IMR-90 (cell line): Measurements from ENCODE around the gene SNX7. TPM values are rescaled to one million over a fixed set of nuclear protein-coding genes. Genes with fewer than 3 reads are reported as not detected.

Source experiments
- ATAC-seq: fragments of 200-7000 bp; cut with Tn5 transposase; 2 replicates; pipeline ENCODE4 v1.9.1; 2020; ENCODE audit warnings: low read depth, mild to moderate bottlenecking, moderate library complexity
- BruUV-seq: library from RNA; stranded (reverse); fragments of 400-500 nt; replicated peaks from 2 replicates; lab custom pipeline; 2021; lab: Mats Ljungman, UMichigan
- CTCF ChIA-PET: fragments of 300-600 bp; formaldehyde crosslinking; extraction: SDS; loops from one replicate; lab custom pipeline; 2021; ENCODE audit warnings: antibody characterized with exemption; lab: Yijun Ruan, JAX
- POLR2A ChIA-PET: fragments of 300-600 bp; sonication (Branson Sonifier 250); formaldehyde crosslinking; loops from one replicate; lab custom pipeline; 2022; ENCODE audit warnings: antibody characterized with exemption; ENCODE audit not compliant: unreplicated experiment; lab: Charles Lee
- DNase-seq: peaks from one replicate; pipeline ENCODE4 v3.0.0; 2013
- H2AFZ ChIP-seq: replicated peaks from 2 replicates; pipeline ENCODE3; 2013; ENCODE audit warnings: low read length, mild to moderate bottlenecking; ENCODE audit not compliant: poor library complexity
- H2AK5ac ChIP-seq: 2 replicates; pipeline ENCODE4 v1.6.1; 2013; ENCODE audit warnings: low read depth, low read length, inconsistent platforms
- H2AK9ac ChIP-seq: replicated peaks from 2 replicates; pipeline ENCODE3; 2013; ENCODE audit warnings: mild to moderate bottlenecking, low read depth, low read length, moderate library complexity; ENCODE audit not compliant: poor library complexity
- H2BK120ac ChIP-seq: 2 replicates; pipeline ENCODE4 v1.6.1; 2013; ENCODE audit warnings: low read depth, low read length, inconsistent platforms
- H2BK15ac ChIP-seq: 3 replicates; pipeline ENCODE4 v1.6.1; 2013; ENCODE audit warnings: low read depth, low read length, inconsistent platforms
- H2BK20ac ChIP-seq: 2 replicates; pipeline ENCODE4 v1.6.1; 2013; ENCODE audit warnings: low read depth, mild to moderate bottlenecking, inconsistent platforms, low read length, moderate library complexity
- H2BK5ac ChIP-seq: 2 replicates; pipeline ENCODE4 v1.6.1; 2013; ENCODE audit warnings: mild to moderate bottlenecking, low read depth, low read length, inconsistent platforms; ENCODE audit not compliant: poor library complexity, severe bottlenecking
- H3K14ac ChIP-seq: replicated peaks from 2 replicates; pipeline ENCODE4 v1.6.1; 2013; ENCODE audit warnings: low read depth, low read length, inconsistent platforms
- H3K18ac ChIP-seq: 2 replicates; pipeline ENCODE4 v1.6.1; 2013; ENCODE audit warnings: low read depth, low read length, control low read depth
- H3K23ac ChIP-seq: 2 replicates; pipeline ENCODE4 v1.6.1; 2013; ENCODE audit warnings: low read depth, low read length, inconsistent platforms
- H3K27ac ChIP-seq: 2 replicates; pipeline ENCODE4 v1.5.1; 2013; ENCODE audit warnings: mild to moderate bottlenecking, control low read depth, low read length; ENCODE audit not compliant: insufficient read depth
- H3K27me3 ChIP-seq: 2 replicates; pipeline ENCODE4 v1.6.1; 2013; ENCODE audit warnings: low read length; ENCODE audit not compliant: control insufficient read depth, insufficient read depth
- H3K36me3 ChIP-seq: 2 replicates; pipeline ENCODE4 v1.6.1; 2013; ENCODE audit warnings: low read length, mixed read lengths; ENCODE audit not compliant: control insufficient read depth, insufficient read depth
- H3K4ac ChIP-seq: 2 replicates; pipeline ENCODE4 v1.6.1; 2013; ENCODE audit warnings: low read depth, low read length, inconsistent platforms
- H3K4me1 ChIP-seq: 2 replicates; pipeline ENCODE4 v1.6.1; 2013; ENCODE audit warnings: low read length, mixed read lengths; ENCODE audit not compliant: control insufficient read depth, insufficient read depth
- H3K4me2 ChIP-seq: 2 replicates; pipeline ENCODE4 v1.6.1; 2013; ENCODE audit warnings: low read depth, mild to moderate bottlenecking, control low read depth, low read length, moderate library complexity
- H3K4me3 ChIP-seq: 2 replicates; pipeline ENCODE4 v1.5.1; 2013; ENCODE audit warnings: low read depth, mild to moderate bottlenecking, control low read depth, low read length, moderate library complexity; ENCODE audit not compliant: insufficient read depth
- H3K56ac ChIP-seq: 2 replicates; pipeline ENCODE4 v1.6.1; 2013; ENCODE audit warnings: low read length, inconsistent platforms; ENCODE audit not compliant: insufficient read depth; ENCODE audit errors: extremely low read depth
- H3K79me1 ChIP-seq, 2 experiments: 2 replicates each; pipeline ENCODE4 v1.6.1; 2013; ENCODE audit warnings: low read length in 2 of 2, inconsistent platforms in 1 of 2, low read depth in 1 of 2
- H3K9ac ChIP-seq: 2 replicates; pipeline ENCODE4 v1.6.1; 2013; ENCODE audit warnings: low read depth, low read length, control low read depth
- H3K9me1 ChIP-seq: 2 replicates; pipeline ENCODE4 v1.6.1; 2013; ENCODE audit warnings: low read length, inconsistent platforms; ENCODE audit not compliant: insufficient read depth
- H3K9me3 ChIP-seq: 2 replicates; pipeline ENCODE4 v1.6.1; 2013; ENCODE audit warnings: low read length; ENCODE audit not compliant: control insufficient read depth, insufficient read depth
- H4K20me1 ChIP-seq: 2 replicates; pipeline ENCODE4 v1.6.1; 2013; ENCODE audit warnings: low read length, inconsistent platforms; ENCODE audit not compliant: insufficient read depth
- H4K5ac ChIP-seq: 2 replicates; pipeline ENCODE4 v1.6.1; 2013; ENCODE audit warnings: mild to moderate bottlenecking, low read depth, low read length, control low read depth
- H4K8ac ChIP-seq, 2 experiments: 2 replicates each; pipeline ENCODE4 v1.6.1; 2013; ENCODE audit warnings: low read depth in 2 of 2, low read length in 2 of 2, control low read depth in 1 of 2, inconsistent platforms in 1 of 2
- H4K91ac ChIP-seq: 2 replicates; pipeline ENCODE4 v1.6.1; 2013; ENCODE audit warnings: low read depth, low read length, inconsistent platforms; ENCODE audit not compliant: insufficient read depth
- BHLHE40 ChIP-seq: fragments of 150-350 bp; IDR thresholded peaks from 2 replicates; pipeline ENCODE4 v1.6.1; 2016; ENCODE audit warnings: mild to moderate bottlenecking, low read depth, low read length
- CEBPB ChIP-seq: IDR thresholded peaks from 2 replicates; pipeline ENCODE4 v1.6.1; 2012; ENCODE audit warnings: low read depth, low read length, improper control_type of control experiment
- CHD1 ChIP-seq: IDR thresholded peaks from 2 replicates; pipeline ENCODE4 v1.6.1; 2012; ENCODE audit warnings: low read depth, low read length, improper control_type of control experiment
- FOS ChIP-seq: fragments of 150-350 bp; IDR thresholded peaks from 2 replicates; pipeline ENCODE4 v1.6.1; 2016; ENCODE audit warnings: low read depth, low read length
- MAFK ChIP-seq: IDR thresholded peaks from 2 replicates; pipeline ENCODE4 v1.6.1; 2012; ENCODE audit warnings: low read depth, low read length, improper control_type of control experiment
- MAZ ChIP-seq: IDR thresholded peaks from 2 replicates; pipeline ENCODE4 v1.6.1; 2012; ENCODE audit warnings: low read depth, mild to moderate bottlenecking, low read length, improper control_type of control experiment, moderate library complexity, borderline replicate concordance
- MXI1 ChIP-seq: IDR thresholded peaks from 2 replicates; pipeline ENCODE4 v1.6.1; 2012; ENCODE audit warnings: low read depth, mild to moderate bottlenecking, low read length, moderate library complexity, borderline replicate concordance
- NFE2L2 ChIP-seq: fragments of 150-350 bp; IDR thresholded peaks from 2 replicates; pipeline ENCODE4 v1.6.1; 2016; ENCODE audit warnings: low read depth, mild to moderate bottlenecking, low read length
- POLR2A ChIP-seq: IDR thresholded peaks from 2 replicates; pipeline ENCODE4 v1.6.1; 2012; ENCODE audit warnings: mild to moderate bottlenecking, low read depth, low read length
- RAD21 ChIP-seq: IDR thresholded peaks from 2 replicates; pipeline ENCODE4 v1.6.1; 2012; ENCODE audit warnings: low read length, improper control_type of control experiment
- RCOR1 ChIP-seq: IDR thresholded peaks from 2 replicates; pipeline ENCODE4 v1.6.1; 2012; ENCODE audit warnings: mild to moderate bottlenecking, low read length, improper control_type of control experiment; ENCODE audit not compliant: insufficient replicate concordance
- RFX5 ChIP-seq: IDR thresholded peaks from 2 replicates; pipeline ENCODE4 v1.8.0; 2012; ENCODE audit warnings: low read depth, mild to moderate bottlenecking, low read length, moderate library complexity
- SMC3 ChIP-seq: fragments of 150-350 bp; IDR thresholded peaks from 2 replicates; pipeline ENCODE4 v1.6.1; 2016; ENCODE audit warnings: low read depth, mild to moderate bottlenecking, antibody characterized with exemption, low read length, moderate library complexity
- dilution Hi-C: fragments of 300-500 bp; cut with HindIII; formaldehyde crosslinking; loops from one replicate; pipeline ENCODE4 v1.14.3; 2018; ENCODE audit warnings: low sequenced_read_pairs; ENCODE audit not compliant: unreplicated experiment
- in situ Hi-C: fragments of 300-500 bp; cut with MboI; formaldehyde crosslinking; loops from 3 replicates; pipeline ENCODE4 v1.14.3; 2019; ENCODE audit warnings: low sequenced_read_pairs, inconsistent platforms, mixed read lengths
- intact Hi-C: fragments of 100-400 bp; cut with micrococcal nuclease; formaldehyde crosslinking; loops from 2 replicates; pipeline ENCODE4 v1.10.0; 2022
- polyA plus RNA-seq, 3 experiments: library from polyadenylated mRNA; depleted of rRNA; stranded (reverse); fragments of >200 nt; gene quantifications; 2 replicates each; pipeline ENCODE4 v1.2.3, GENCODE V29; 2012; ENCODE audit warnings: low replicate concordance in 1 of 3
- total RNA-seq: library from RNA; depleted of rRNA; stranded (reverse); fragments of >200 nt; gene quantifications from 2 replicates; pipeline ENCODE4 v1.2.3, GENCODE V29; 2012
- TF ChIP-seq, protein P1 (sequence below): fragments of 150-350 bp; IDR thresholded peaks from 2 replicates; pipeline ENCODE4 v1.6.1; 2017; ENCODE audit warnings: mild to moderate bottlenecking, antibody characterized with exemption, low read length, low read depth
- TF ChIP-seq, protein P2 (sequence below): conservative IDR thresholded peaks from 2 replicates; pipeline ENCODE4 v1.5.1; 2012; ENCODE audit warnings: mild to moderate bottlenecking, low read depth, low read length, improper control_type of control experiment
- TF ChIP-seq, protein P3 (sequence below): fragments of 150-350 bp; IDR thresholded peaks from 2 replicates; pipeline ENCODE4 v1.6.1; 2016; ENCODE audit warnings: low read depth, mild to moderate bottlenecking, low read length, moderate library complexity, borderline replicate concordance

The SNX7 gene
- total and polyA plus RNA-seq, 2 of the 4 experiments (the other 2 are of a cell fraction) = 22.5 to 24.4 TPM

DNA sequence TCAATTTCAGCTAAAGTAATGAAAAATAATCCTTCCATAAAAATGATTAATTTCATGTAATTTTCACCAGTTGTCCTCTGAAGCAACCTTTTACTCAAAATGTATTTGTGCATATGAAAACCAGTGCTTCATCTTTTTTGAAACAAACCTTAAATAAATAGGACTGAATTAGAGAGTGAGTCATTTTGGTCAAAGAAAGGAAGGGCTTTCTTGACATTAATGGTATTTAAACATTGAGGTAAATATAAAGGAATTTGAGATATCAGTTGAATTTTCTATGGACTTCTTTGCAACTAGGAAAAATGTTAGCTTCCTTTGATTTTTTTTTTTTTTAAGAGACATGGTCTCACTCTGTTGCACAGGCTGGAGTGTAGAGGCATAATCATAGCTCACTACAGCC lies 38.7 kb downstream of the SNX7 start:
- dilution Hi-C loops (no loop called here), intact Hi-C loops (no loop called here), in situ Hi-C loops (no loop called here)
- Histone ChIP-seq H3K4ac (peak overlapping the region; percentile 89), H3K4me2 (peak overlapping the region; percentile 84; the same call in 1 of the 2 replicates), H3K9me1 (peaks cover 3% of the 10 kb centered on the region), H4K91ac (peak overlapping the region; percentile 85), H2AK9ac (no peak overlapping the region), H3K9me3 (no peaks in the 10 kb centered on the region), H3K79me1 (0 out of 4 replicates have a peak, but pooled peaks cover 0 to 9% of the 10 kb centered on the region in 2 experiments), H3K18ac (peak overlapping the region; percentile 87; the same call in 1 of the 2 replicates), H2BK5ac (peak overlapping the region; percentile 89), H3K14ac (0 out of 2 replicates have a peak overlapping the region, but pooled peaks have one; percentile 87), H3K56ac (no peak overlapping the region), H3K27ac (peak overlapping the region; percentile 89; the same call in 1 of the 2 replicates), H3K23ac (peak overlapping the region; percentile 68; the same call in 1 of the 2 replicates), H4K20me1 (no peaks in the 10 kb centered on the region), H3K9ac (peak overlapping the region; percentile 64; the same call in 1 of the 2 replicates), H3K4me3 (no peak overlapping the region), H2BK20ac (peak overlapping the region; percentile 99), H2BK120ac (peak overlapping the region; percentile 91), H4K8ac (peak overlapping the region; percentile 76 to 91; a peak in 2 of 4 replicates), H2AK5ac (peak overlapping the region; percentile 83; the same call in 1 of the 2 replicates), H2AFZ (peak overlapping the region; percentile 72), H3K4me1 (peaks cover 7% of the 10 kb centered on the region), H2BK15ac (peak overlapping the region; percentile 89; the same call in 1 of the 3 replicates), H4K5ac (no peak overlapping the region), H3K27me3 (no peaks in the 10 kb centered on the region), H3K36me3 (peaks cover 3% of the 10 kb centered on the region; the same call in 1 of the 2 replicates)
- DNase-seq (peak; percentile 78), ATAC-seq (peak; percentile 56)
- TF ChIP-seq, protein P1, sequence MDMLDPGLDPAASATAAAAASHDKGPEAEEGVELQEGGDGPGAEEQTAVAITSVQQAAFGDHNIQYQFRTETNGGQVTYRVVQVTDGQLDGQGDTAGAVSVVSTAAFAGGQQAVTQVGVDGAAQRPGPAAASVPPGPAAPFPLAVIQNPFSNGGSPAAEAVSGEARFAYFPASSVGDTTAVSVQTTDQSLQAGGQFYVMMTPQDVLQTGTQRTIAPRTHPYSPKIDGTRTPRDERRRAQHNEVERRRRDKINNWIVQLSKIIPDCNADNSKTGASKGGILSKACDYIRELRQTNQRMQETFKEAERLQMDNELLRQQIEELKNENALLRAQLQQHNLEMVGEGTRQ = no peak
- TF ChIP-seq FOS (no peak), RCOR1 (no peak), MAFK (no peak), RAD21 (no peak), POLR2A (no peak), CEBPB (no peak), NFE2L2 (no peak), SMC3 (no peak), MAZ (no peak), CHD1 (no peak), BHLHE40 (no peak), RFX5 (no peak), MXI1 (no peak)
- TF ChIP-seq, protein P2, sequence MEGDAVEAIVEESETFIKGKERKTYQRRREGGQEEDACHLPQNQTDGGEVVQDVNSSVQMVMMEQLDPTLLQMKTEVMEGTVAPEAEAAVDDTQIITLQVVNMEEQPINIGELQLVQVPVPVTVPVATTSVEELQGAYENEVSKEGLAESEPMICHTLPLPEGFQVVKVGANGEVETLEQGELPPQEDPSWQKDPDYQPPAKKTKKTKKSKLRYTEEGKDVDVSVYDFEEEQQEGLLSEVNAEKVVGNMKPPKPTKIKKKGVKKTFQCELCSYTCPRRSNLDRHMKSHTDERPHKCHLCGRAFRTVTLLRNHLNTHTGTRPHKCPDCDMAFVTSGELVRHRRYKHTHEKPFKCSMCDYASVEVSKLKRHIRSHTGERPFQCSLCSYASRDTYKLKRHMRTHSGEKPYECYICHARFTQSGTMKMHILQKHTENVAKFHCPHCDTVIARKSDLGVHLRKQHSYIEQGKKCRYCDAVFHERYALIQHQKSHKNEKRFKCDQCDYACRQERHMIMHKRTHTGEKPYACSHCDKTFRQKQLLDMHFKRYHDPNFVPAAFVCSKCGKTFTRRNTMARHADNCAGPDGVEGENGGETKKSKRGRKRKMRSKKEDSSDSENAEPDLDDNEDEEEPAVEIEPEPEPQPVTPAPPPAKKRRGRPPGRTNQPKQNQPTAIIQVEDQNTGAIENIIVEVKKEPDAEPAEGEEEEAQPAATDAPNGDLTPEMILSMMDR = no peak
- TF ChIP-seq, protein P3, sequence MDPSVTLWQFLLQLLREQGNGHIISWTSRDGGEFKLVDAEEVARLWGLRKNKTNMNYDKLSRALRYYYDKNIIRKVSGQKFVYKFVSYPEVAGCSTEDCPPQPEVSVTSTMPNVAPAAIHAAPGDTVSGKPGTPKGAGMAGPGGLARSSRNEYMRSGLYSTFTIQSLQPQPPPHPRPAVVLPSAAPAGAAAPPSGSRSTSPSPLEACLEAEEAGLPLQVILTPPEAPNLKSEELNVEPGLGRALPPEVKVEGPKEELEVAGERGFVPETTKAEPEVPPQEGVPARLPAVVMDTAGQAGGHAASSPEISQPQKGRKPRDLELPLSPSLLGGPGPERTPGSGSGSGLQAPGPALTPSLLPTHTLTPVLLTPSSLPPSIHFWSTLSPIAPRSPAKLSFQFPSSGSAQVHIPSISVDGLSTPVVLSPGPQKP = no peak
- no TSS peak for BruUV-seq
- CTCF ChIA-PET = interaction anchor here (0.6 to 1.0 kb wide), 2 partner anchors 11 to 1019 kb away, joined by 3 read pairs; no protein-coding TSS in a partner anchor
- POLR2A ChIA-PET = no interaction called here
